Esophagus muscularis mucosa (tissue), 3 donors: ENCODE measurements around the gene PDCD4.

Source experiments
- POLR2A ChIP-seq: fragments of 450-650 bp; IDR thresholded peaks from one replicate; pipeline ENCODE4 v1.6.1; 2017; ENCODE audit warnings: antibody characterized with exemption, moderate library complexity, mild to moderate bottlenecking, low read depth
- TF ChIP-seq, protein P1 (sequence below), 3 experiments: fragments of 200-600 bp in 2 of 3; fragments of 450-650 bp in 1 of 3; sonication (generic) in 2 of 3; IDR thresholded peaks; one replicate each; pipeline ENCODE4 v1.5.1; 2017 to 2019; ENCODE audit warnings: antibody characterized with exemption in 3 of 3, mild to moderate bottlenecking in 2 of 3, moderate library complexity in 1 of 3

DNA sequence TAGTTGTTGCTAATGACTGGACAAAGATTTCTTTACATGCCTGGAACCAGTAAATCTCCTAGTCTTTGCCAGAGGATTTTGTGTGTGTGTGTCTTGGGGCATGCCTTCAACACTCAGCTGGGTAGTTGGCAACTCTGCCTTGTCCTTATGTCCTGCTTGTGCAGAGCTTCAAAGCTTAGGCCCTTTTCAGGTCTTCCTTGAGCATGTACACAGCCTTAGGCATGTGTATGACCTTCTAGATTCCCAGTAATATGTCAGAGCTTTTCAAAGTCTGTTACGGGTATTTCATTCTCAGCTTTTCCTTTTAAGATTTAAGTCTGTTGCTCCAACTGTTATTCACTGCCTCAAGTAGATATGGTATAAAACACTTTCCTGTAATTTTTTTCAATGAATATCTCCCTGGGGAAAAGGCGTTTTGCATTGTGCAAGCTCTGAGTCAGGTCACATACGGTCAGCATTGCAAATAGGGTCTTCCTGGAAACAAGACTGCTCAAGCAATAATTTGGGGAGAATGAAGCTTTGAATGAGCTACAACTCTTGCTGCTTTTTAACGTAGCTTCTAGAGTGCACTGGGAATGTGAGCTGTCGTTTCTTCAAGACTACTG, 73.2 kb downstream of the PDCD4 start:
- TF ChIP-seq, protein P1, sequence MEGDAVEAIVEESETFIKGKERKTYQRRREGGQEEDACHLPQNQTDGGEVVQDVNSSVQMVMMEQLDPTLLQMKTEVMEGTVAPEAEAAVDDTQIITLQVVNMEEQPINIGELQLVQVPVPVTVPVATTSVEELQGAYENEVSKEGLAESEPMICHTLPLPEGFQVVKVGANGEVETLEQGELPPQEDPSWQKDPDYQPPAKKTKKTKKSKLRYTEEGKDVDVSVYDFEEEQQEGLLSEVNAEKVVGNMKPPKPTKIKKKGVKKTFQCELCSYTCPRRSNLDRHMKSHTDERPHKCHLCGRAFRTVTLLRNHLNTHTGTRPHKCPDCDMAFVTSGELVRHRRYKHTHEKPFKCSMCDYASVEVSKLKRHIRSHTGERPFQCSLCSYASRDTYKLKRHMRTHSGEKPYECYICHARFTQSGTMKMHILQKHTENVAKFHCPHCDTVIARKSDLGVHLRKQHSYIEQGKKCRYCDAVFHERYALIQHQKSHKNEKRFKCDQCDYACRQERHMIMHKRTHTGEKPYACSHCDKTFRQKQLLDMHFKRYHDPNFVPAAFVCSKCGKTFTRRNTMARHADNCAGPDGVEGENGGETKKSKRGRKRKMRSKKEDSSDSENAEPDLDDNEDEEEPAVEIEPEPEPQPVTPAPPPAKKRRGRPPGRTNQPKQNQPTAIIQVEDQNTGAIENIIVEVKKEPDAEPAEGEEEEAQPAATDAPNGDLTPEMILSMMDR (IDR thresholded peaks at IDR 0.05), result no peak
- no peak for TF ChIP-seq POLR2A
